Measurements from ENCODE around the gene RASGRF1.

The RASGRF1 gene

GRCh38 chr15:79065361-79065705 lies 25.2 kb downstream of the RASGRF1 start:
- DNase-seq (ENCODE audit: insufficient read length), result no peak
- TF ChIP-seq TAF1 (IDR thresholded peaks at IDR 0.05; ENCODE audit: borderline replicate concordance, low read depth, low read length) (no peak), POLR2AphosphoS5 (IDR thresholded peaks at IDR 0.05; ENCODE audit: low read depth, low read length) (no peak), POLR2A (IDR thresholded peaks at IDR 0.05; ENCODE audit: low read depth, low read length) (no peak)
- FAIRE-seq, result no peak

- FAIRE-seq (no peak), DNase-seq (ENCODE audit: insufficient read length) (no peak)
- TF ChIP-seq POLR2A (IDR thresholded peaks at IDR 0.05; ENCODE audit: low read depth, low read length) (no peak), TAF1 (IDR thresholded peaks at IDR 0.05; ENCODE audit: borderline replicate concordance, low read depth, low read length) (no peak), POLR2AphosphoS5 (IDR thresholded peaks at IDR 0.05; ENCODE audit: low read depth, low read length) (no peak)
Observed at GRCh38 chr15:79064496-79064895, 26.1 kb downstream of the RASGRF1 start.

GRCh38 chr15:79060175-79060574 lies 30.4 kb downstream of the RASGRF1 start:
- TF ChIP-seq POLR2AphosphoS5 (IDR thresholded peaks at IDR 0.05; ENCODE audit: low read depth, low read length), result no peak
- no peak for TF ChIP-seq TAF1 (IDR thresholded peaks at IDR 0.05; ENCODE audit: borderline replicate concordance, low read depth, low read length)
- no peak for TF ChIP-seq POLR2A (IDR thresholded peaks at IDR 0.05; ENCODE audit: low read depth, low read length)
- FAIRE-seq (no peak), DNase-seq (ENCODE audit: insufficient read length) (no peak)

GRCh38 chr15:79059081-79059572 lies 31.5 kb downstream of the RASGRF1 start:
- no peak for FAIRE-seq
- no peak for DNase-seq (ENCODE audit: insufficient read length)
- TF ChIP-seq POLR2A (IDR thresholded peaks at IDR 0.05; ENCODE audit: low read depth, low read length), result no peak
- TF ChIP-seq TAF1 (IDR thresholded peaks at IDR 0.05; ENCODE audit: borderline replicate concordance, low read depth, low read length), result no peak
- no peak for TF ChIP-seq POLR2AphosphoS5 (IDR thresholded peaks at IDR 0.05; ENCODE audit: low read depth, low read length)

GRCh38 chr15:79058260-79058850 lies 32.2 kb downstream of the RASGRF1 start:
- FAIRE-seq (no peak), DNase-seq (ENCODE audit: insufficient read length) (no peak)
- TF ChIP-seq POLR2A (IDR thresholded peaks at IDR 0.05; ENCODE audit: low read depth, low read length) (no peak), TAF1 (IDR thresholded peaks at IDR 0.05; ENCODE audit: borderline replicate concordance, low read depth, low read length) (no peak), POLR2AphosphoS5 (IDR thresholded peaks at IDR 0.05; ENCODE audit: low read depth, low read length) (no peak)

- FAIRE-seq (no peak), DNase-seq (ENCODE audit: insufficient read length) (no peak)
- TF ChIP-seq POLR2A (IDR thresholded peaks at IDR 0.05; ENCODE audit: low read depth, low read length) (no peak), POLR2AphosphoS5 (IDR thresholded peaks at IDR 0.05; ENCODE audit: low read depth, low read length) (no peak), TAF1 (IDR thresholded peaks at IDR 0.05; ENCODE audit: borderline replicate concordance, low read depth, low read length) (no peak)
Observed at GRCh38 chr15:79057050-79057449, 33.5 kb downstream of the RASGRF1 start.

- no peak for TF ChIP-seq POLR2A (IDR thresholded peaks at IDR 0.05; ENCODE audit: low read depth, low read length)
- TF ChIP-seq POLR2AphosphoS5 (IDR thresholded peaks at IDR 0.05; ENCODE audit: low read depth, low read length), result no peak
- no peak for TF ChIP-seq TAF1 (IDR thresholded peaks at IDR 0.05; ENCODE audit: borderline replicate concordance, low read depth, low read length)
- no peak for FAIRE-seq
Observed at GRCh38 chr15:79054350-79054749, 36.2 kb downstream of the RASGRF1 start.

GRCh38 chr15:79053894-79054293 lies 36.7 kb downstream of the RASGRF1 start:
- DNase-seq (ENCODE audit: insufficient read length) (no peak), FAIRE-seq (no peak)
- no peak for TF ChIP-seq POLR2AphosphoS5 (IDR thresholded peaks at IDR 0.05; ENCODE audit: low read depth, low read length)
- TF ChIP-seq POLR2A (IDR thresholded peaks at IDR 0.05; ENCODE audit: low read depth, low read length), result no peak
- TF ChIP-seq TAF1 (IDR thresholded peaks at IDR 0.05; ENCODE audit: borderline replicate concordance, low read depth, low read length), result no peak

More at GRCh38 chr15:79054350-79054749, 36.2 kb downstream of the RASGRF1 start:
- DNase-seq (ENCODE audit: insufficient read length), result no peak

GRCh38 chr15:79051941-79052731 lies 38.4 kb downstream of the RASGRF1 start:
- DNase-seq (ENCODE audit: insufficient read length) (no peak), FAIRE-seq (no peak)
- TF ChIP-seq POLR2A (IDR thresholded peaks at IDR 0.05; ENCODE audit: low read depth, low read length) (no peak), TAF1 (IDR thresholded peaks at IDR 0.05; ENCODE audit: borderline replicate concordance, low read depth, low read length) (no peak), POLR2AphosphoS5 (IDR thresholded peaks at IDR 0.05; ENCODE audit: low read depth, low read length) (no peak)

- no peak for TF ChIP-seq POLR2AphosphoS5 (IDR thresholded peaks at IDR 0.05; ENCODE audit: low read depth, low read length)
- TF ChIP-seq TAF1 (IDR thresholded peaks at IDR 0.05; ENCODE audit: borderline replicate concordance, low read depth, low read length), result no peak
- TF ChIP-seq POLR2A (IDR thresholded peaks at IDR 0.05; ENCODE audit: low read depth, low read length), result no peak
- DNase-seq (ENCODE audit: insufficient read length), result no peak
- no peak for FAIRE-seq
Observed at GRCh38 chr15:79051029-79051428, 39.6 kb downstream of the RASGRF1 start.

GRCh38 chr15:79050341-79050740 lies 40.2 kb downstream of the RASGRF1 start:
- TF ChIP-seq TAF1 (IDR thresholded peaks at IDR 0.05; ENCODE audit: borderline replicate concordance, low read depth, low read length) (no peak), POLR2A (IDR thresholded peaks at IDR 0.05; ENCODE audit: low read depth, low read length) (no peak), POLR2AphosphoS5 (IDR thresholded peaks at IDR 0.05; ENCODE audit: low read depth, low read length) (no peak)
- DNase-seq (ENCODE audit: insufficient read length) (no peak), FAIRE-seq (no peak)

GRCh38 chr15:79049416-79049815 lies 41.2 kb downstream of the RASGRF1 start:
- no peak for TF ChIP-seq POLR2AphosphoS5 (IDR thresholded peaks at IDR 0.05; ENCODE audit: low read depth, low read length)
- TF ChIP-seq TAF1 (IDR thresholded peaks at IDR 0.05; ENCODE audit: borderline replicate concordance, low read depth, low read length), result no peak
- DNase-seq (ENCODE audit: insufficient read length), result no peak
- no peak for FAIRE-seq

Data from GM12892 (cell line).